HG03139 (cell line): ENCODE measurements around the gene PRELID2.
"Not testable (repeated sequence)": the region's sequence is repeated elsewhere in the genome, so short reads cannot be mapped to it uniquely, and the experiment has no call there.

Experiments used
- ATAC-seq: cut with Tn5 transposase; IDR thresholded peaks from one replicate; pipeline ENCODE4 v1.9.1; 2021; ENCODE audit not compliant: unreplicated experiment

PRELID2 gene

DNA sequence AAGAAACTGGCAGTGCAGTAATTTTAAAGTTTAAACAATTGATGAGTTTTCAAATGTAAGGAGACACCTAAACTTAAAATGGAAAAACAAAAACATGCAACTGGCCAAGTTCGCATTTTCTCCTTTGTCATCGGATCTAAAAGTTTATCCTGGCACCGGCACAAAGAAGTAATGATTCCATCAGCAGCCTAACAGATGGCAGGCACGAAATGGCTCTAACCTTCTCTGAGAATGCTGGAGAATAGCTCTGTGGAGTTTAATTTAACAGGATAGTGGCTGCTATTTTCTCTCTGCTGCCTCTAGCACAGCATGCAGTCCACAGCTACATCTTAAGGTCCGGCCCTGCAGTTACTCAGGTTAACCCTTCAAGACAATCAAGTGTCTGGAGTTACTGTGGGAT lies 82.2 kb downstream of the PRELID2 start:
- no peak for ATAC-seq

DNA sequence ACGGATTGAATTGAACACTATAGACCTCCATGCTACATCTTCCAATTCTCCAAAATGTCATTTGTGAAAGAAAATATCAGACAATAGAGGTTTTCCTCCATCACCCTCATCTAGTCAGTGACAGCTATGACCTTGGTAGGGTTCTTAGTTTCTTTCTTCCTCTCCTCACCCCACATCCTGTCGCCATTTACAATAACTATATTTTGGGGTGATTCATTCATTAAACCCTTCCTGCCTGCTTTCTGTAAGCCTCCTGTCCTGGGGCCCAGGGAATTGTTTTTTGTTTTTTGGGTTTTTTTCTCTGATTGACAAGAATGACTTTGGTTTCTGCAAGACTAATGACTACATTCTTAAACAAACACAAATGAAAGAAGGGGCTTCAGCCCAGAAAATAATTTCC lies 82.6 kb downstream of the PRELID2 start:
- ATAC-seq = no peak

DNA sequence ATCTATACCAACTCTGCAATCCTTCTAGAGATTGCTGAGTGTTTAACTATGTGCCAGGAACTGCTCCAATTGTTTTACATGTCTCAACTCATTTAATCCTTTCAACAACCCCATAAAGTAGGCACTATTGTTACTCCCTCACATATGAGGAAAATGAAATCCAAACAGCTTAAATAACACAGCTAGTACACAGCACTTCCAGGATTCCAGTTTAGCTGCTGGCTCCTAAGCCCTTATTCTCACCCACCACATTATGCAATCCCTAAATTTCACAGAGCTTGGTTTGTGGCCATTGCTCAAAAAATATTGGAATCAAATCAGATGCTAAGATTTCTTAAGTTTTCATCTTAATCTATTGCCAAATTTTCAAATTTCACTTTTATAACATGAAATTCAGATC lies 84.9 kb downstream of the PRELID2 start:
- no peak for ATAC-seq

- no peak for ATAC-seq
Measured at GRCh38 chr5:145743396-145744061, 91.6 kb downstream of the PRELID2 start.

GRCh38 chr5:145739843-145740242 lies 95.3 kb downstream of the PRELID2 start:
- no peak for ATAC-seq

GRCh38 chr5:145738227-145738626 lies 96.9 kb downstream of the PRELID2 start:
- no peak for ATAC-seq

DNA sequence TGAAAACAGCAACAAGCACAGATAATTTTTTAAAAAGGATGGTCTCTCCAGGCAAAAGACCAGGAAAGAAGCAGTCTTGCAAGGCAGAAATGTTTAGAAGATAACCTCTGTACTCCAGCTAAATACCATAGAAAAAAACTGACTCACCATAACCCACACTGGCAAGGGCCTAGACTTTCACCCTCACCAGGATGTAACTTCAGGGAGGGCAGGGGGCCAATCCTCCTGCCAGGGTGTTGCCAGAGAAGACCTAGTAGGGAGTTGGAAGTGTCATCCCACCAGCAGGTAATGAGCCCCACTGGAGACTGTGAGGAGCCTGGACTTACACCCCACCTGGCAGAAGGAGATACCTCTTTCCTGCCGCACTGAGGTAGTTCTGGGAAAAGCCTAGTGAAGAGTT lies 97.6 kb downstream of the PRELID2 start:
- no peak for ATAC-seq

- not testable (repeated sequence) for ATAC-seq
Measured at GRCh38 chr5:145729956-145730355, 105.2 kb downstream of the PRELID2 start.

DNA sequence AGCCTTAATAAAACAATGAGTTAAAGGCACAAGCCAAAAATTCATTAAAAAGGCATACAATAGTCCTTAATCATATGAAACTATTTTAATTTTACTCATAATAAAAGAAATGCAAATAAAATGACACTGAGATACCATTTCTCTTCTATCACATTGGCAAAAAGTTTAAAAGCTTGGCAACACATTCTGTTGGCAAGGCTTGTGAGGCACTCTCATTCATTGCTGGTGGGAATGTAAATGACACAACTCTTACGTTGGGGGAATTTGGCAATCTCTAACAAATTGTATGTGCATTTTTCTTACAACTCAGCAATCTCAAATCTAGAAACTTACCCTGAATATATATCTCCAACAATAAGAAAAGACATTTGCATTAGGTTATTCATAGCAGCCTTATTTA lies 111.6 kb downstream of the PRELID2 start:
- ATAC-seq = no peak

- no peak for ATAC-seq
Measured at GRCh38 chr5:145718956-145719355, 116.2 kb downstream of the PRELID2 start.

DNA sequence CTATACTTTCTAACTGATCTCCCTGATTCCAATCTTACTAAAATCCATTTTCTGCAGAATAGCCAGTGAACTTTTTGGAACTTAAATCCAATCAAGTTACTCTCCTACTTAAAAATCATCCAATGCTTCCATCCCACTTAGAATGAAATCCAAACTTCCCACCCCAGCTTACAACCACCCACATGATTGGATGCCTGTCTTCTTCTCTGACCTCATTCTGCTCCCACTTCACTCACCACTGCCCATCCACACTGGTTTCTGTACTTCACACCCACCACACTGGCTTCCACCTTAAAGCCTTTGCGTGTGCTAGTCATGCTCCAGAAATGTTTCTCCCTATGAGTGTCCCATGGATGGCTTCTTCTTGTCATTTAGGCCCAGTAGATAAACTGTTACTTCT lies 119.7 kb downstream of the PRELID2 start:
- no peak for ATAC-seq

GRCh38 chr5:145712245-145712644 lies 122.9 kb downstream of the PRELID2 start:
- no peak for ATAC-seq

GRCh38 chr5:145711417-145711816 lies 123.7 kb downstream of the PRELID2 start:
- ATAC-seq = no peak
